Activated CD8-positive, alpha-beta memory T cell treated with anti-CD3 and anti-CD28 coated beads, Interleukin-2, amount 50 U/mL, for 1 hour (primary cell): Measurements from ENCODE around the gene LRCH4.

Experiments used
- DNase-seq: peaks from one replicate; pipeline ENCODE4 v3.0.0-alpha.2; 2020; ENCODE audit errors: extremely low read depth

The LRCH4 gene

DNA sequence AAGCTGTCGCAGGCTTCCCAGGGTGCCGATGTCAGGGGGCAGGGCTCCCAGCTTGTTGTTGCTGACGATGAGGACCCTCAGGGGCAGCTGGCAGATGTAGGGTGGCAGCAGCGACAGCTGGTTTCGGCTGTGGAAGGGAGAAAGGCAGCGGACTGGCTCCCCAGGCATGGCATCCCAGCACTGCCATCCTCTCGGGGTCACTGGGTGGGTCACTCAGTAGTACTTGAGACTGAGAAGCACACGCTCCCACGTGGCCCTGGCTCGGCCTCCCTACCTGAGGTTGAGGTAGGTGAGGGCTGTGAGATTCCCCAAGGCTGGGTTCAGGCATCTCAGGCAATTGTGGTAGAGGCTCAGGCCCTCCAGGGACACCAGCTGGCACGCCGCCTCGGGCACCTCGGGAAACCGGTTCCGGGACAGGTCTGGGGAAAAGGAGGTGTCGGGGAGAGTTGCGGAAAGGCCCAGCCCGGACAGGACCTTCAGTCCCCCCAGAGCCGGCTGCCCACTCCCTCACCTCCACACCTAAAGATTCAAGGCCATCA lies 3.8 kb downstream of the LRCH4 start:
- DNase-seq, result no peak

DNA sequence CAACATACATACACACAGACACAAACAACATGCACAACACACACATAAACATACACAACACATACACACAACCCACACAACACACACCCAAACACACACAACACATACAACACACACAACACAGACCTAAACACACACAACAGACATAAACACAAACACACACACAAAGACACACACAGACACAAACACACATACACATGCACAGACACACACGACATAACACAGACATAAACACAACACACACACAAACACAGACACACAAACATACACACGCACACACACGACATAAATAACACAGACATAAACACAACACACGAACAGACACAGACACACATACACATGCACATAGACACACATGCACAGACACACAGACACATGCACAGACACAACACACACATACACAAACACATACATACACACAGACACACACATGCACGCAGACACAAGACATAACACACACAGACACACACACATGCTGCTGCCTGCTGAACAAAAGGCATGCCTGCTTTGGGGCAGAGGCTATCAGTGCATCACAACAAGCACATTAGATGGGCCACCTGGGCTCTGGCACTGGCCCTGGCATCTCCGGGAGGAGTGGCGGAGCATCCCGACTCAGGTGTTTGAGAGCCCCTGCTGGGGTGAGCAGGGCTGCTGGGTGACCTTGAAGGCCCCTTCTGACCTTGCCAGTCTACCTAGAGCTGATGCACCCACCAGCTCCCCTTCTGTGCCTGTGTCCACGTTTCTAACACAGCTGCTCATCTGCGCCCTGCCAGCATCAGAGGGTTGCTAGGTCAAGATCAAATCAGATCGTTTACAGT lies 5.3 kb downstream of the LRCH4 start:
- DNase-seq, result no peak

- DNase-seq, result no peak
Observed at GRCh38 chr7:100578246-100579183, 7.4 kb downstream of the LRCH4 start.

- DNase-seq, result no peak
Observed at GRCh38 chr7:100577507-100577906, 8.4 kb downstream of the LRCH4 start.

DNA sequence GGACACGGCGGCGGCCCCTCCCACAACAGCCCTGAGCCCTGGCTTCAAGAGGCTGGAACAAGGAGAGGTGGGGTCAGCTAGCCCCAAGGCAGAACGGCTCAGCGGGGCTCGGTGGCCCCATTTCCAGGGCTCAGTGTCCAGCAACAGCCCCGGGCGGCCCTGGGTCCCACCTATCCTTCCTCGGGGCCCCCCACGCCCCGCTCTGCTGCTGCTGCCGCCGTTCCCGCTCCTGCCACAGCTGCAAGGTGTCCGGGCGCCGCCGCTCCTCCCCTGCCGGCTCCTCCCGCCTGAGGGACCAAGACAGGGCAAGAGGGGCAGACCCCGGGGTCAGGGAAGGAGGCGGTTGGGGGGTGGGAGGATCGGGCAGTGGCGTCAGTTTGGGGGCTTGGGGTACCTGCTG lies 8.8 kb downstream of the LRCH4 start:
- no peak for DNase-seq

- DNase-seq, result no peak
Observed at GRCh38 chr7:100576384-100576993, 9.4 kb downstream of the LRCH4 start.

DNA sequence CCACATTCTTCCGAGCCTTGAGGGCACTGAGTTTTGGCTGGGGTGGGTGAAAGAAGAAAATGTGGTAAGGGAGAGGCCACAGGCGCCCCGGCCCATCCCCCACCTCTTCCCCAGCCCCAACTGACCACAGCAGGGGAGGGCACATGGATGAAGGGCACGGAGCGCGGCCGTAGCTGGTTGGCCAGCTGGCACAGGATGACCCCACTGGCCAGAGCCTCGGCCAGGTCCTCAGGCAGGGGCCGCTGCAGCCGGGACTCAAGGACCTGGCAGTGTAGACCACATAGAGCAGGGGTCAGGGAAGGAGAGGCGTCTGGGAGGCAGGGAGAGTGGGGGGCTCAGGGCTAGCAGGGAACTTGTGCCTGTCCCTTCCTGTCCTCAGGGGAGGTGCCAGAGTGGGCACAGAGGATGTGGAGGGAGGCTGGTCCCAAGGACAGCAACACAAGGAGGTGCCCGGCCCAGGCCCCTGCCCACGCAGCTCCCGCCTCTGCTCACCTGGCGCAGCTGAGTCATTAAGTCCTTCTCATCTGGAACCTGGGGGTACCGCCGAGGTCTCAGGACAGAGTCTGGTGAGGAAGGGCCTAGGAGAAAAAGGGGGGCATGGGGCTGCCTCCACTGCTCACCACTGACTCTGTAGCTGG lies 10.1 kb downstream of the LRCH4 start:
- no peak for DNase-seq

DNA sequence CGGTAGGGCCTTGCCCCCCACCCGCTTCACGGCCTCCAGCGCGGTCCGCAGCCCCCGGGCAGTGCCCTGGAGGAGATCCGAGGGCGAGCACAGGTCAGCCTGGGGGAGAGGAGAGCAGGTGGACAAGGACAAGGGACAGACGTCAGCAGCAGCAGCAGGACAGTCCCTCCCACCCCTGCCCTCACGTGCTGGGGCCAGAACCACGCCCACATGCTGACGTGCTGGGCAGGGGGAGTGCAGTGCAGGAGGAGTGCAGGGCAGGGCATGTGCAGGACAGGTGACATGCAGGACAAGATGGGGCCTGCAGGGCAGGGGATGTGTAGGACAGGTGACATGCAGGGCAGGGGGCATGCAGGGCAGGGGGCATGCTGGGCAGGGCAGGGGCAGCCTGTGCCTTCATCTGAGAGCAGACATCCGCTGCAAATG lies 10.7 kb downstream of the LRCH4 start:
- DNase-seq, result no peak

DNA sequence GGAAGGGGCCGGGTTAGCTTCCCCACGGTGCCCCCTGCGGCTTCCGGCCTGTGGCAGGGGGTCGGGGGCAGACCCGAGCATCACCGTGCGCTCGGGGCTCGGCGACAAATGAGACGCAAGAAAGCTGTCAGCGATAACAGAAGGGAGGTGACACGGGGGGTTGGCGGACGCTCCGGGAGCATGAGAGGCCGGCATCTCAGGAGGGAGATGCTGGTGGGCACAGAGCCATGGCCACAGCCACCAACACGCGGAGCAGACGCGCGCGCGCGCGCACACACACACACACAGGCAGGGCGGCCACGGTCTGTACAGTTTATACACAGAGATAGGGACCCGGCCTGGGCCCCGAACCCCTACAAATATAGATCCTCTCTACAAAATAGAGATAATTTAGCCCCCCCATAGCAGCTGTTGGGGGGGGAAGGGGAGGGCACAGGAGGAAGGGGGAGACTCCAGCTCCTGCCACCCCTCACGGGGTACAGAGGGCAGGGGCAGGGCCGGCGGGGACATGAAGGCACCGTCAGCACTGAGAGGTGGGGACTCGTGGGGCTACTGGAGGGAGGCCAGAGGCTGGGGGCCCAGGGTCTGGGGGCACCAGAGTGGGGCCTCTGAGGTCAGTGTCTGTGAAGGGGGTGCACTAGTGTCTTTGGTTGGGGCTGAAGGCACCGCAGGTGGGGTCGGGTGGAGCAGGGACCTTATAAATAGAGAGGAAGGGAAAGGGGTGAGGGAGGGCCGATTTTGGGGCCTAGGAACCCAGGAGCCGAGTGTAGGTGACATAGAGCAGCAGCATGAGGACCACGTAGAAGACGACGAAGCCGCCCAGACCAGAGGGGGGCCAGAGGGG lies 11.3 kb downstream of the LRCH4 start:
- DNase-seq, result no peak

DNA sequence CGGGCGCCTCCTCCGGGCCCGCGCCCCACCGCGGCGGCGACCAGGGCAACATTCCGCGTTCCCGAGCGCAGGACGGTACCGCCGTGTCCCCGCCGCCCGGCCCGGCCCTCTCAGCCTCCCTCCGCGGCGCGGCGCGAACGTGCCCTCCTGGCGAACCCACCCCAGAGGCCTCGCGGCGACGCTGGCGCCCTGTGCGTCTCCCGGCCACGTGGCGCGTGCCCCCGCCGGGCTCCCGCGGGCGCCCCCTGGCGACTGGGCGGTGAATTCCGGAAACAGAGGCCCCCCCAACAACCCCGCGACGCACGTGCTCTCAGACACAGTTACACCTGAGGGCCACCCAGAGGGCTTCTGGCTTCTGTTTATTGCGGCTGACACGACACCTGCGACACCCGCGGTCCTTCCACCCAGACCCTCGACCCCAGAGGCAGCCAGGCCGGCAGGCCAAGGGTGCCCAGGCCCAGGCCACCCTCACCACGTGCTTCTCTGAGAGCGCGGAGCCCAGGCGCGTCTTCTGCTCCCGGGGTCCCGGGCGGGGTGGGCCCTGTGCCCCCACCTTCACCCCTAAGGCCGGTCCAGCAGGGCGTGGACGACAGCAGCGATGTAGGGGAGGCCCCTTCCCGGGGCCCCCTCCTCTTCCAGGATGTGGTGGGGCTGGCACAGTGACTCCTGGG lies 12.1 kb downstream of the LRCH4 start, which contains the start of gene SAP25:
Gene SAP25 (minus strand): TSS at position 210 of the 671 bp plus-strand sequence. CDS start 158 bp downstream, at position 52.
- DNase-seq, result no peak

- DNase-seq, result no peak
Observed at GRCh38 chr7:100572949-100573675, 12.8 kb downstream of the LRCH4 start.

DNA sequence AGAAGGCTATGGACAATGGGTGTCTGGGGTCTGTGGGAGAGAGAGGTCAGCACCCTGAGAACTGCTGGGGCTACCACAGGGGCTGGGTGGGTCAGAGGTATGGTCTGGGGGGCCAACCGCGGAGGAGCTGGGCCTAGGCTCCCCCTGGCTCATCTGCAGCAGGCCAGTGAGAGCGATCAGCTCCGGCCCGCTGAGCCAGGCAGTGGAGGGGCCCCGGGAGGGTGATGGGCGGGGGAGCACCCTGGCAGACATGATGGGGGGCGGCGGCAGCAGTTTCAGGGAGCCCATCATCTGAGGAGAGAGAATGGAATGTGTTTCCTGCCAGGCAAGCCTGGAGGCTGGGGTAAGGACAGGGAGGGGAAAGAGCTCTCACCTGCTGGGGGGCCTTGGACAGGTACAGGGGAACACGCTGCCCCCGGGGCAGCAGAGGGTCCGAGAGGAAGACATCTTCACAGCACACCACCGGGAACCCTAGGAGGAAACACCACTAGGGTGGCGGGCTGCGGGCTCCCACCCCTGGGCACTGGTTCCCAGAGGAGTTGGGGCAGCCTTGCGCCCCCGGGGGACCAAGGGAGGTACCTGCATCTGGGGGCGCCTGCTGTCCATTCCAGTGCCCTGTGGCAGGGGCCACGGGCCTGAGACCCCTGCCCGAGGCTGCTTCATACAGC lies 13.5 kb downstream of the LRCH4 start:
- DNase-seq, result no peak

- DNase-seq, result no peak
Observed at GRCh38 chr7:100571829-100572116, 14.2 kb downstream of the LRCH4 start.

DNA sequence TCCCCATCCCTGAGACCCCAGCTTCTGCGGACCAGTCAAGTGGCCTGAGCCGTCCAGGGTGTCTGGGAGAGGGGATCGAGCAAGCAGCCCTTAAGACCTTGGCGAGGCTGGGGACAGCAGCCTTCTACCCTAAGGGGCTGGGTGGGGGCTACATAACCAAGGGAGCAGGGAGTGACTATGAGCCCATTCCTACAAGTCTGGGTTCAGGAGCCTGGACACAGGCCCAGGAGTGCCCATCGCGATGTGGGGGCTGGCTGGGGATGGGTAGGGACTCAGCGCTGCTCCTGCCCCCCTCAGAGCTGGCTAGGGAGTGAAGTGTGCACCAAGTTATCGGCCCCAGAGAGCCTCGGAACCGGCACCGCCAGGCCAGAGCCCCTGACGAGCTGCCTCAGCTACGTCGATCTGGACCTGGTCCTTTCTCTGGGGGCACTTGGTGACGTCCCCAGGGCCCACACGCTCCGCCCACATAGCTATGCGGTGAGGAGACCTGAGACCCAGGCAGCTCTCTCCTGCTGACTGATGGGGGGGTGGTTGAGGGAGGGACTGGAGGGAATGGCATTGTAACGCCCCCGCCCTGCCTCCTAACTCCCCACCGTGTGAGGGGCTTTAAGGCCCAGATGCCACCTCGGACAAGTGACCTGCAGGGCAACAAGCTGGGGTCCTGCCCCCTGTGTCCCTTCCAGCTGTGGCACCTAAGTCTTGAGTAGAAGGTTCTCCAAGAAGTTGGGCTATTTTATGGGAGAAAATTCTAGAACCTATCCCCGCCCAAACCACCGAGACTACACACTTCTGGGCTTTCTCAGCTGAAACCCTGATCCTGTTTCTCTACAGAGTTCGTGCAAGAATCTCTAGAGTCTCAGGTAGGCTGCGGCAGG lies 14.7 kb downstream of the LRCH4 start:
- DNase-seq, result no peak

DNA sequence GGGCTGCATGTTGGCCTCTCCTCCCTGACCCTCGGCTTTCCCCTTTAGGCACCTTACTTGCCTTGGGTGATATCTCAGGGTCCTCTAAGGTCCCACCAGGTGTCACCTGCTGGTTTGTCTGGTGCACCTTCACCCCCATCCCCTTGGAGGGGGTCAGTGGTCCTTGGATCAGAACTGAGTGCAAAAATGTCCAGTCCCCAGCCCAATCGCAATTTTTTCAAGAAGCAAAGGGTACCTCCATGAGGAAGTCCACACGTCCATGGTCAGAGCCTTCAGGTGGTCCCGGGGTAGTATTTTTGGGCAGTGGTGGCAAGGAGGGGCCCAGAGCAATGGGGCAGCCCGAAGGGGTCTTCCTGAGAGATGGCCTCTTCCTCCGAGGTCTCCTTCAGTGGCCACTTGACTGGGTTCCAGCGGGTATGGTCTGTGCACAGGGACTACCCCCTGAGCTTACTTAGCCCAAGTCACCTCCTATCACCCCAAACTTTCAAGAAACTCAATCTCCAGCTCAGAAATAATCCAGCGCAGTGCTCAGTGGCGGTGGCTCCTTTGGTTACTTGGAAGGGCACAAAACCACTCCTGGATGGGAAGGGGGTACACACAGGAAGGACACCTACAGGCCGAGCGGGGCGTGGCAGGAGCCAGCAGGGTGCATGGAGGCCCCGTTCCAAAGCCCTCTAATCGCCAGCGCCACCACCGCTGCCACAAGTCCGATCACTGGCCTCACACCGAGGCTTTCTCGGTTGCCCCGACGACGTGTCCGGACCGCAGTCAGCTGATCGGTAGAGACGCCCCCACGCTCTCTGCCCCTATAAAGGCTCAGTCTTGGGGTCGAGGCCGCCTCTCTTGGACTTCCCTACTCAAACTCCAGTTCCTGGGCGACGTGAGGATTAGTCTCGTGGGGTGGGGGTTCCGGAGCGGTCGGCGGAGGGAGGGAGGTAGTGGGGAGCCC lies 16.8 kb downstream of the LRCH4 start:
- DNase-seq, result no peak

DNA sequence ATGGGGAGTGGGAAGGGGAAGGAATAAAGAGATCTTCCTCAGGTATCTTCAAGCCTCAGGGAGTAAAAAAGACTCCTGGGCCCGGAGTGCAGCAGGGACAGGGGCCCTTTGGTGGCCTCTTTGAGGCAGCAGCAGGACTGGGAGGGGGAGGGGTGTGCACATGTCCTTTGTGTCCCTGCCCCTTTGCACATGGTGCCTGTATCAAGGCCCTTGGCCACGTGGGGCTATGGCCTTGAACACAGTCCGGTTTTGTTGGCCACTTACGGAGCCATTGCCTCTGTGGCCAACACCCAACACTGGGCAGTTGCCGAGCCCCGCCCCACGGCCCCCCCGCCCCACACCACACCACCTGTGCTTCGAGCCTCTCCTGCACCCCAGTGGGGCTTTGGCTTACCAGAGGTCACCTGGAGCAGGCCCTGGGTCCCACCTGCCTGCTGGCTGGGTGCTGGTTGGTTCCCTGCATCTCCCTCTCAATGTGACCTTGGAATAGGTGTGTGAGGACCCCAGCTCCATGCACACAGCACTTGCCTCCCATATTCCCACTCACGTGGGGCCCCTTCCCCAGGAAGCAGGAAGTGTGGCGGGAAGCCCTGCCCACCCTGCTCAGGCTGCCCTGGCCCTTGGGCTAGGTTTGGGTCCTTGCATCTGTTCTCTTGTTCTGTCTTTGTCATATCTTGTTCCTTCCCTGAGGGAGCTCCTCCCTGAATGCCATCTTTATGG lies 17.6 kb downstream of the LRCH4 start:
- DNase-seq, result no peak
